DMS114 treated with DMSO at 0.1 percent for 48 hours (cell line): ENCODE measurements around the gene HPSE2.

Experiments used
- DNase-seq: peaks from one replicate; lab custom pipeline; 2025; ENCODE audit not compliant: unreplicated experiment; lab: John Stamatoyannopoulos, UW

Gene HPSE2

DNA sequence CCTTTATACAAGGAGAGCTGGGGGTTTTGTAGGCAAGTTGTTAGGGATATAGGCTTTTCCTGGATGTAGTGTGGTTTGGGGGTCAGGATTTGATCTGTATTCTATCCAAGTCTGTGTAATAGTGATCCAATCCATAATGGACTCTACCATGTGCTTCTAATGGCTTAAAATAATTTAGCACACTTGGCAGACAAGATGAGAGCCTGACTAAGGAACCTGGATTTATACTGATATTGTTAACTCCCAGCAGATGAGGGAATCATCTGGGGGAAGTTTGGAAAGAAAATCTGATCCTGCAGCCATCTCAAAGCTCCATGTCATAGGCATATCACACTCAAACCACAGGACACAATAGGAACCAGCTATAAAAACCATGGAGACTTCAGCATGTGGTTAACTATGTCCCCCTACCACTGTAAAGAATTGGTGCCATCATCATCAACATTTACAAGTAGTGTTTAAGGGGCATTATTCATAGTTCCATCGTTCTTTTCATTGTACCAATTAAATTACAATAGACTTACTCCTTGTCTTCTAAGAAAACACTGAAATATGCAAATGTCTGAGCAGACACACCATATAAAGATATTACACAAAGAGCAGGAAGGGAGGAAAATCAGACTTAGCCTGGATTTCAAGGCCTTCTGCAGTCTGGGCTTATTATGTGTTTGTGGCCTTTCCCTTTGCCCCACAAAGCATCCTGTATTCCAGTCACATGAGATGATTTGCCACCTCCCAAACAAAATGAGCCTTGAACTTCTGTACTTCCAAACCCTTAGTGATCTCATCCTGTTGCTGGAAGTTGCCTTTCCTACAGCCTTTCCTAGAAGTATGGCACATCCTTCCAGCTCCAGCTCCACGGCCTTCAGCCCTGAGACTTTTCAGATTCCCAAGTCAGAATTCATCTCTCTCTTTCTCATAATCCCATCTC, 766.4 kb downstream of the HPSE2 start:
- no peak for DNase-seq

- DNase-seq = peak; percentile 88
Observed at GRCh38 chr10:98467506-98468318, 767.9 kb downstream of the HPSE2 start.

GRCh38 chr10:98466861-98467505, 768.7 kb downstream of the HPSE2 start:
- DNase-seq = no peak

DNA sequence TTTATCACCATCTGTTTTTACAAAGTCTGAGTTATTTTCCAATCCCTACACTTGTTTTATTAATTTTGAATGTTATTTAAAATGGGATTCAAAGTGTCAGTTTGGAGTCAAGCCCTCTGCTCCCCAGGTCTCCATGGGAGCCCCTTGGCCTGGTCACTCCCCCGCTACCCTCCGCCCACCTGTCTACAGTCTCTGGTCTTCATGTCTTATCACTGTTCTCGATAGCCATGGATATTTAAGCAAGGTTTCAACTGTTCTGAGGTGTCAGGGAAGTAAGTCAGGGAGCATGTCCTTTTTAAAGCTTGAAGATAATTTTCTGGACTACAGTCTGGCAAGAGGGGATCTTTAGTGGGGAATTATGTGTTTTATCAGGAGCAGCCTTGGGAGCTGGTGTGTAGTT, 769.8 kb downstream of the HPSE2 start:
- DNase-seq = no peak

DNA sequence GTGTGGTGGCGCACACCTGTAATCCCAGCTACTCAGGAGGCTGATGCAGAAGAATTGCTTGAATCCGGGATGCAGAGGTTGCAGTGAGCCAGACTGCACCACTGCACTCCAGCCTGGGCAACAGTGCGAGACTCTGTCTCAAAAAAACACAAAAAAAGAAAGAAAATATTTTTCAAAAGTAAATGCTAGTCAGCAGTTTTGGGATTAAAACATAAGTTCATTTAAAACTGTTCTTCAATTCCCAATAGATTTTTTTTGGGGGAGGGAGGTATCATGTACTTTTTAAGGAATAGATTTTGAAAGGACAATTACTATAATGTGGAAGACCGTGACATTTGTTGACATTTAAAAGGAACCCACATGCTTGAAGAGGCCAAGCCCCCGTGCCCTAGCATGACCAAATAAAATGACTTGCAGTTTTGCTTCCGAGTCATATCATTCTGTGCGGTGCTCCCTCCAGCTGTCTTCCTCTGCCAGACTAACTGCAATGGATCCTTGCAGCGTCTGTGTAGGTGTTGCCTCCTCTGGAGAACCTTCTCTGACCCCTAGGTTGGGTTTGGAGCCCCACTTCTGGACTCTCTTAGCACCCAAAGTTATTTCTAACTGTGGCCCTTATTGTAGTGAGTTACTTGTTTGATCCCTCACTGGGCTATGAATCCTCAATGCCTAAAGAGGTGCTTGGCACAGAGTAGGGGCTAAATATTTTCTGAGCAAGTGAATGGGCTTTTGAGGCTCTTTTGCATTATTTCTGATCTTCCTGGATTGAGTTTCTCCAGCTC, 771.5 kb downstream of the HPSE2 start:
- DNase-seq = no peak

DNA sequence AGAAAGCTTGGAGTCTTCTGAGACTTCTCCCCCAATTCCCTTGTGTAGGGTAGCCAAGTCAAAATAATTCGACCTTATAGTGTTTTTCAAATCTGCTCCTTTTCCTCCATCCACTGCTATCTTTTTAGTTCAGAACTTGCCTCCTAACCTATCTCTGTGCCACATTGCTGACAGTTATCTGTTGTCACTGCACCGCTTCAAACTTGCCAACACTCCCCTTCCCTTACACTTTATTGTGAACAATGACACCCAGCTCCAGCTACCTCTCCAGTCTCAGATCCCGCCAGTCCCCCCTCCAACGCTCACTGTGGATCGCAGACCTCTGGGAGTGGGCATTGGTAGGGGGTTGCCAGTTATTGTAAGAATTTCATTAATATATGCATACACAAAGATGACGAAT, 772.6 kb downstream of the HPSE2 start:
- DNase-seq = no peak

GRCh38 chr10:98461500-98461842, 774.2 kb downstream of the HPSE2 start:
- DNase-seq = no peak

GRCh38 chr10:98460837-98461499, 774.7 kb downstream of the HPSE2 start:
- DNase-seq = no peak

DNA sequence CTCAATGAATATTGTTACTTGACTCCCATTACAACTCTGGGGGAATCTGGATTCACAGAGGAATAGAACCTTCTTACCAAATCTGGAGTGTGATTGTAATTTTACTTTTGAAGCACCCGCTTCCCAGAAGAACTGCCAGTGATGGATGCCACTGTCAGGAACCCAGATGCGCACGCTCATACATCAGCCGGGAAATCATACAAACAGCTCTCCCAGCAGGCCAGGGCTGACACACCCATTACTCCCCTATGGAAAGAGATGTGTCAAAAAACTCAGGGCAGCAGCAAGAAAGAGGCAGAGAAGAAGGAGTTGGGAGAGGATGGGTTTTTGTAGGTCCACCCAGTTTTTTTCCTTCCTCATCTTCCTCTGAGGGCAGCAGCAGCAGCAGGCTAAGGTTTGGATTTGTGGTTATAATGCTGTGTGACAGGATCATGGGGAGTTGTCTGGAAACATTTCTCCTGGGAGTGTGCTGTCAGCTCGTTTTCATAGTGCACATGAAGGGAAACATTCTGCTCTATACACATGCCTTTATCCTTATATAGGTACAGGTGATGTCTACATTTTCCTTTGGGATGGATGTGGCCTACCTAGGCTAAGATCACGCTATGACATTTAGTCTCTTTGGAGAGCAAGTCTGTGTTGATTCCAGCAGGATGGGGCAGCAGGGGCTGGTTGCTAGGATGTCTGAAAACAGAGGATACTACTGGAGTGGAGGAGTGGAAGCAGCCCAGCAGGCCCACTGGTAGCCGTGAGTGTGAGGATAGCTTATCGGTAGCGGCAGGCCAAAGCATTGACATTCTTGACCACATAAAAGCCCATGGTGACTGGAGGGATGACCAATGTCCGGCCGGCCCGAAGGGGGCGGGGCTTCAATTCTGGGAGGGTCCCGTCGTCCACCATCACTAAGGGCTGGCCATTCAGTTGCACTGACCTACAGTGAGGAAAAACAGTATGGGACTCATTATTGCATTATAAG, 776.6 kb downstream of the HPSE2 start:
- DNase-seq = no peak

DNA sequence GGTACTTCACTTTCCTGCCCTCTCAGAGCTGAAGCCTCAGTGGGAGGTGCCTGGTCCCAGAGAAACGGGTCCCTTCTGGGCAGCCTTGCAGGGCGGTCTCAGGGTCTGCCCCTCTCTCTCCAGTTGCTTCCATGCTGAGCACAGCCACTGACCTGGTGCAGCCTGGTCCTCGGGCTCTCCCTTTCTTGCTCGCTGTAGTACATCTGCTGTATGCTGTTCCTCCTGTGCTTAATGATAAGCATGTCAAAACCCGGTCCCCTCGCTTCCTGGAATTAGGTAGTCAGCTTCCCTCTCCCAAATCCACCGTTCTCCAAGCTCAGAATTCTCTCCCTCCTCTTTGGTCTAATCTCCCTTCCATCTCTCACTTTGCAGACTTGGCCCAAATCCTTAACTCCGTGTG, 777.9 kb downstream of the HPSE2 start:
- DNase-seq = no peak

- DNase-seq = no peak
Observed at GRCh38 chr10:98456686-98457482, 778.8 kb downstream of the HPSE2 start.

GRCh38 chr10:98456043-98456570, 779.5 kb downstream of the HPSE2 start:
- DNase-seq = no peak

GRCh38 chr10:98453729-98454128, 781.9 kb downstream of the HPSE2 start:
- DNase-seq = no peak

- DNase-seq = no peak
Observed at GRCh38 chr10:98450618-98451017, 785.0 kb downstream of the HPSE2 start.

DNA sequence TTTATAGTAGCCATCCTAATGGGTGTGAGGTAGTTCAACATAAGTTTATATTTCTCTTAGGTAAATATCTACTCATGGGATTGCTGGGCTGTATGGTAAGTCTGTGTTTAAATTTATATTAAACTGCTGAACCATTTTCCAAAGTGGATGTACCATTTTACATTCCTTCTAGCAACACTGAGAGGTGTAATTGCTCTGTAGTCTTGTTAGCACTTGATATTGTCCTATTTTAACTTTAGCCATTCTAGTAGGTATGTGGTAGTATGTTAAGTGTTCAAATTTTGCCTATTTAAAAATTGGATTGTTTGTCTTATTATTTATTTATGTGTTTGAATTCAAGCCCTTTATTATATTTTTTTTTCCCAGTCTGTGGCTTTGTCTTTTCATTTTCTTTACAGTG, 786.4 kb downstream of the HPSE2 start:
- DNase-seq = no peak

DNA sequence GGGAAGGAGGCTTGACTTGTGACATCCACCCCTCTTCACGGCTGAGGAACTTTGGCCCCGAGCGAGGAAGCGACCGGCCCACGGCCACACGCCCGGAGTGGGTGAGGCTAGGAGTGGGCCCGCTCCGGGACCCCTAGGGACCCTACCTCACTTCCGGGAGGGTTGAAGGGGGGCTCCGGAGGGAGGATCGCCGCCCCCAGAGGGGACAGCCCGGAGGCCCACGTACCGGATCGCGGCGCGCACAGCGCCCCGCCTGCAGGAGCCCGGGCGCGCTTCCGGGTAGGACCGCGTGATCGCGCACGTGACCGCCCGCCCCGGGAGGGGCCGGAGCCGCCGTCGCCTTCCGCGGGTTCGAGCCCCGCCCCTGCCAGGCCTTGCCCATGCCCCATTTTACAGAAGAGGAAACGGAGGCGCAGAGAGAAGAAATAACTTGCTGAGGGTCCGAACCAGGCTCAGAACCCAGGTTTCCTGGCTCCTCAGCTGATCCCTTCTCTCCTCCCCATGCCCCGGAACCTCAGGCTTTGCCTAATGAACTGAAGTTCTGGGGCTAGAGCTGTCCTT, 788.9 kb downstream of the HPSE2 start, which contains the start of gene HPS1:
Gene HPS1 (minus strand): TSS at position 275 of the 561 bp plus-strand sequence. CDS start 3,695 bp downstream, outside the sequence.
- DNase-seq = peak; percentile 33

DNA sequence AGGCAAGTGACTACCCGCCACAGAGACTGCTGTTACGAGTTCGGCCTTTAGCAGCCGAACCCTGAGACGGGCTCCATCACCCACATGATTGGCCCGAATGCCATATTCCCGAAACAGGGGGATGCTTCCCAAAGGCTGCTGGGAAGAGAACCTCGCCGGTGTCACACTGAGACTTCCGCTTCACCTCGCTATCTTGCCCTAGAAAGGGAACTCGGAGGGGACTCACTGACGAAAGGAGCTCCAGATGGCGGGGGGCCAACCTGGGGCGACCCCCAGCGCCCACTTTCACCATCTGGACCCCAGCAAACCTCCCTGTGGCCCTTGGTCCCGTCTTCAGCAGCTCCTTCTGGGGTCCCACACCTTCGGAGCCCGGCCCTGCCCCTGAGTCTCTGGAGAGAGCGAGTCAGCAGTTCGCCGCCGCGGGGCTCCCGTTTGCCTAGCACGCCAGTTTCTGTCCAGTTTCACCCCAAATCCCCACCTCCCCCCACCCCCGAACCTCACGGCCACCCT, 789.4 kb downstream of the HPSE2 start:
- DNase-seq = no peak
